Measurements from ENCODE around the gene PRKRIP1. TPM values are rescaled to one million over a fixed set of nuclear protein-coding genes. Genes with fewer than 3 reads are reported as not detected.

Gene PRKRIP1
- total RNA-seq, 4 donors from 2014 or later, result 32.8 to 39.9 (median 35.7) TPM

DNA sequence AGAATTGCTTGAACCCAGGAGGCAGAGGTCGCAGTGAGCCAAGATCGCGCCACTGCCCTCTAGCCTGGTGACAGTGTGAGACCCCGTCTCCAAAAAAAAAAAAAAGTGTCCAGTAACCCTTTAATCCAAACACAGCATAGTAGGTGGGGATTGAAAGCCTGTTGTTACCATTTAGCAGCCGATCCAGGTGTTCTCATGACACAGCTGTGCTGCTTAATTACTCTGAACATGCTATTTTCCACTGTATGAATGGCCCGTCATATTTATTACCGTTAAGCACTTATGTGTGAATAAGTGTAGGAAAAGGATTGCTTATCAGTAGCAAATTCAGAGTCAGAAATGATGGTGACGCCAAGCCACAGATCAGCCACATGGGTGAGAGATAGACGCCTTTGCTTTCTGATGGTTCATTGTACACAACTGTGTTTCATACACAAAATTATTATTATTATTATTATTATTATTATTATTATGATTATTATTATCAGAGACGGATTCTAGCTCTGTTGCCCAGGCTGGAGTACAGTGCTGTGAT lies 25.6 kb downstream of the PRKRIP1 start:
- no peak for DNase-seq (ENCODE audit: low spot score in 2 of 2)
- intact Hi-C loops (cut with DNase I; ENCODE audit: low total_unique reads), result no loop called here
- TF ChIP-seq, protein P1, sequence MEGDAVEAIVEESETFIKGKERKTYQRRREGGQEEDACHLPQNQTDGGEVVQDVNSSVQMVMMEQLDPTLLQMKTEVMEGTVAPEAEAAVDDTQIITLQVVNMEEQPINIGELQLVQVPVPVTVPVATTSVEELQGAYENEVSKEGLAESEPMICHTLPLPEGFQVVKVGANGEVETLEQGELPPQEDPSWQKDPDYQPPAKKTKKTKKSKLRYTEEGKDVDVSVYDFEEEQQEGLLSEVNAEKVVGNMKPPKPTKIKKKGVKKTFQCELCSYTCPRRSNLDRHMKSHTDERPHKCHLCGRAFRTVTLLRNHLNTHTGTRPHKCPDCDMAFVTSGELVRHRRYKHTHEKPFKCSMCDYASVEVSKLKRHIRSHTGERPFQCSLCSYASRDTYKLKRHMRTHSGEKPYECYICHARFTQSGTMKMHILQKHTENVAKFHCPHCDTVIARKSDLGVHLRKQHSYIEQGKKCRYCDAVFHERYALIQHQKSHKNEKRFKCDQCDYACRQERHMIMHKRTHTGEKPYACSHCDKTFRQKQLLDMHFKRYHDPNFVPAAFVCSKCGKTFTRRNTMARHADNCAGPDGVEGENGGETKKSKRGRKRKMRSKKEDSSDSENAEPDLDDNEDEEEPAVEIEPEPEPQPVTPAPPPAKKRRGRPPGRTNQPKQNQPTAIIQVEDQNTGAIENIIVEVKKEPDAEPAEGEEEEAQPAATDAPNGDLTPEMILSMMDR (IDR thresholded peaks at IDR 0.05), result no peak
- TF ChIP-seq POLR2A (IDR thresholded peaks at IDR 0.05), result no peak
- no peak overlapping the region for H3K4me3 ChIP-seq (ENCODE audit: low read depth, poor library complexity, severe bottlenecking)
- 91 to 95% methylated on average over 10 of the region's 10 CpGs for WGBS, 2 donors

DNA sequence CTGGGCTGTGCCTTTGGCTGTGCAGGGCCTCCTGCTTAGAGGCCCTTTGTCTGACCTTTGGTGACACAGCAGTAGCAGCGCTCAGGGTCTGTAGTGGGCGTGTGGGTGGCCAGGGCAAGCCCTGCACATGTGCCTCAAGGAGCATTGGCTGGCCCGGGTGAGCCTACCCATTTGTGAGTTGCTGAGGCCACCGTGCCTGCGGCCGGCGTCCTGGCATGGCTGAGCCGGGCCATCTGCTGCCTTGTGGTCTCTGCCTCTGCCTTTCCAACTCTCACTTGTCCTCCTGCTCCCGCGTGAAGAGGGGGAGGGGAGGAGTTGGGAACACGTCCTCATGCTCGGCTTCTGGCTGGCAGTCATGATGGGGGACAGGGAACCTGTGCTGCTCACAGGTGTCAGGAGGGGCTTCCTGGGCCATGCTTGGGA lies 28.0 kb downstream of the PRKRIP1 start:
- H3K4me3 ChIP-seq (ENCODE audit: low read depth, poor library complexity, severe bottlenecking), result no peak overlapping the region
- DNase-seq (ENCODE audit: low spot score in 2 of 2), result no peak
- 79 to 90% methylated on average over 9 to 12 of the region's 12 CpGs for WGBS, 2 donors
- intact Hi-C loops (cut with DNase I; ENCODE audit: low total_unique reads), result no loop called here
- TF ChIP-seq POLR2A (IDR thresholded peaks at IDR 0.05), result no peak
- TF ChIP-seq, protein P1 (IDR thresholded peaks at IDR 0.05), result no peak

DNA sequence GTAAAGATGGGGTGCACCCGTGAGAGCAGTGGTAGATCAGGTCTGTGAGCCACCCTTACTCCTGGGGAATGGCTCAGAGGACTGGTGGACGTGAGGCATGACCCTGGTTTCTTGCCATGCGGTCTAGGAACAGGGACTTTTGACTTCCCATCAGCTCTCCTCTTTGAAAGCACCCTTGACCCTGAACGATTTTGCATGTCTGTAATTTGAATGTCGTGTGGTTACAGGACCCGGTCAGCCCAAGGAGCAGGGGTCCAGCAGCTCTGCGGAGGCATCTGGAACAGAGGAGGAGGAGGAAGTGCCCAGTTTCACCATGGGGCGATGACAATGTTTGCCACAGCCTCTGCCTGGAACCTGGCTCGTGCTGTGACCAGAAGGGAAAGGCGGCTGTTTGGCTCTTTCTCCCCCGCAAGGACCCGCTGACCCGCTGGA lies 28.6 kb downstream of the PRKRIP1 start:
- H3K4me3 ChIP-seq (ENCODE audit: low read depth, poor library complexity, severe bottlenecking), result no peak overlapping the region
- WGBS, 2 donors, result 82% methylated on average over 12 to 13 of the region's 13 CpGs
- TF ChIP-seq, protein P1 (IDR thresholded peaks at IDR 0.05), result no peak
- no peak for TF ChIP-seq POLR2A (IDR thresholded peaks at IDR 0.05)
- intact Hi-C loops (cut with DNase I; ENCODE audit: low total_unique reads), result no loop called here
- DNase-seq (ENCODE audit: low spot score in 2 of 2), result no peak

DNA sequence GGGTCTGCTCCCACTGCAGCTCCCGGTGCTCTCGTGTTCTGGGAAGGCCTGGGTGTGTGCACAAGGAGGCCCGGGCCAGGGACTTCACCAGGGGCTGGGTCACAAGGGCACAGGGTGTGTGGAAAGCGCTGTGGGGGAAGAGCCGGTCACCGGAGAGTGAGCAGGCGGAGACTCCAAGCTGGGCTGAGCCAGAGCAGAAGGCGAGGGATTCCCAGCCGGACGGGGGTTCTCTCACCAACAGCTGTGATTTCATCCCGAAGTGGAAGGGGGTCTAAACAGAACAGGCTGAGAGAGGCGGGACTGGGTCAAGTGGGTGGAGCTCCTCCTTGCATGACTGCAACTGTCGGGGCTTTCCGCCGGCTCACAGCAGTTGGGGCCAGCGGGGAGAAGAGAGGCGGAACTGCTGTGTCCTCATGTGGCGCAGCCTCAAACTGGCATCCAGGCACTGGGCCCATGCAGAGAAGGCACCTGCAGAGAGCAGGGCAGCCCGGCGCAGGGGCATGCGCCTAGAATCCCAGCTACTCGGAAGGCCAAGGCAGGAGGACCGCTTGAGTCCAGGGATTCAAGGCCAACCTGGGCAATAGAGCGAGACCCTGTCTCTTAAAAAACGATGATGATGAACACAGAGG lies 29.6 kb downstream of the PRKRIP1 start:
- peak in 1 of 2 donors; percentile 88 for DNase-seq (ENCODE audit: low spot score in 2 of 2)
- WGBS, 2 donors, result 77% methylated on average over 24 to 25 of the region's 25 CpGs
- H3K4me3 ChIP-seq (ENCODE audit: low read depth, poor library complexity, severe bottlenecking), result no peak overlapping the region
- intact Hi-C loops (cut with DNase I; ENCODE audit: low total_unique reads), result no loop called here
- TF ChIP-seq POLR2A (IDR thresholded peaks at IDR 0.05), result no peak
- TF ChIP-seq, protein P1 (IDR thresholded peaks at IDR 0.05), result no peak

DNA sequence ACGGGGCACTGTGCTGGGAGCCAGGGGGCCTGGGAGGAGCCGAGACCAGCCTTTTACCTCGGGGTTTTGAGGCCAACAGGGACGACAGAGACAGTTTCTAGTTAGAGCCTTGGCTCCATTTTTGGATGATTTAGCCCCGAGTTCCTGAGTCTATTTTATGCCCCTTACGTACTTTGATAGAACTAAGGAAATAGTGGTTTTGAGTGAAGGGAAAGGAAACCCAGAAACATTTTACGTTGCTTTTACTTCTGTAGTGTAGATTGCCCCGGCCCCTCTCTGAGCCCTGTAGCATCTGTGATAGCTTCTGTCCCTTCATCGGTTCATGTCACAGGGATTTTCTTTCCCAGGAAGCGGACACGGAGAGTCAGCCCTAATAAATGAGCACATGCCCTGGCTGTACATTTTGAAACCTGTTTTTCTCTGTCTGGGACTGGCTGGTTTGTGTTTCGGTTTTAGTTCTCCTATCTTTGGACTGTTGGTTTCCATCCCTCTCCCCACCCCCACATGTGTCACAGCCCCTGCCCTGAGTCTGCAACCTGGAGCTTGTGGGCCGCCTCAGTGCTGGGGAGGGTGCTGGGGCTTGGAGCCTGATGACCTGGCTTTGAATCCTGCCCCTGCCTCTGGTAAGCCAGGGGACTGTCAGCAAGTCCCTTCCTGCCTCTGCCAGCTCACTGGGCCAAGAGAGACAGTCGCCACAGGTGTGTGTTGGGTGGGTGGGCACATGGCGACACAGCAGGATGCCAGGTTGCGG lies 30.3 kb downstream of the PRKRIP1 start:
- 82 to 83% methylated on average over 16 of the region's 16 CpGs for WGBS, 2 donors
- intact Hi-C loops (cut with DNase I; ENCODE audit: low total_unique reads), result no loop called here
- no peak for TF ChIP-seq POLR2A (IDR thresholded peaks at IDR 0.05)
- TF ChIP-seq, protein P1 (IDR thresholded peaks at IDR 0.05), result no peak
- no peak overlapping the region for H3K4me3 ChIP-seq (ENCODE audit: low read depth, poor library complexity, severe bottlenecking)
- DNase-seq (ENCODE audit: low spot score in 2 of 2), result no peak
